DMS153 treated with DMSO at 0.1 percent for 48 hours (cell line): ENCODE measurements around the gene NPBWR2.
"Not testable (repeated sequence)": the region's sequence is repeated elsewhere in the genome, so short reads cannot be mapped to it uniquely, and the experiment has no call there.

ENCODE experiments used
- DNase-seq: peaks from one replicate; lab custom pipeline; 2025; ENCODE audit not compliant: unreplicated experiment; lab: John Stamatoyannopoulos, UW

Gene NPBWR2

DNA sequence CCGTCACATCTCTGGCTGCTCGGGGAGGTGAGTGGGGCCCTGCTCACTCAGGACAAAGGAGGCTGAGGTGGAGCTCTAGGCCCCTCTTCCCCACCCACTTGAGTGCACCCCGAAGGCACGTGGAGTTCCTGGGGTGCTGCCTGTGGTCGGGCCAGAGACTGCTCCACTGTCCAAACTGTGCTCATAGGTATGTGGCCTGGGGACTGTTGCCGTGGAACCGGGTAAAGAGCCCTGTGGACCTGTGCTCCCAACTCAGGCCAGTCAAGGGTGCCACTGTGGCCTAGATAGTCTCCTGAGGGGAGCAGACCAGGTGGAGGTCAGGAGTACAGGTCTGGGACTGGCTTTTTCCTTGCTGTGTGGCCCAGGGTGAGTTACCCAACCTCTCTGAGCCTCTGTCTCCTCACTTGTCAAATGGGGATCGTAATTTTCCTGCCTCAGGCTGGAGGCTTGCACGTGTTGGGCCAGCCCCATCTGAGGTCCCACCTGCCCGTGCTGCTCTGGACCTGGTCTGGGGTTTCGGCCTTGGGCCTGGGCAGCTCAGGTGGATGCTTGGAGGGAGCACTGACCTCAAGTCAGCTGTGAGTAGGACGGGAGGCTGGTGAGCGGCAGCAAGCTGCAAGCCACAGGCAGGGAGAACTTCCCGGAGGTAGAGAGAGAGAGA is 12.4 kb upstream of the NPBWR2 start:
- DNase-seq = no peak

DNA sequence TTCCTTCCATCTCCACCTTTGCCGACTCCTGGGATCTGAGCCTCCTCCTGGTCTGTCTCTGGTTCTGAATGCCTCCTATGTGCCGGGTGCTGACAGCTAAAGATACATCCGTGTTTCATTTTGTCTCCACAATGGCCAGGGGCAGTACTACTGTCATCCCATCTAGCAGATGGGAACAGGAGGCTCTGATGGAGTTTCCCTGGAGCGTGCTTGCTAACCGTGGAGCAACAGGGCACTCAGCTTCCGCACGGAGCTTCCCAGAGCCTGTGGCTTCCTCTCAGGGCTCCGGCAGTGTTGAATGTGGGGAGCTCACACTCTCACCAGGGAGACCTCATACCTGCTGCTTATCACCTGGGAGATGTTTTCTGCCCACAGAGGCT is 11.9 kb upstream of the NPBWR2 start:
- DNase-seq = no peak

DNA sequence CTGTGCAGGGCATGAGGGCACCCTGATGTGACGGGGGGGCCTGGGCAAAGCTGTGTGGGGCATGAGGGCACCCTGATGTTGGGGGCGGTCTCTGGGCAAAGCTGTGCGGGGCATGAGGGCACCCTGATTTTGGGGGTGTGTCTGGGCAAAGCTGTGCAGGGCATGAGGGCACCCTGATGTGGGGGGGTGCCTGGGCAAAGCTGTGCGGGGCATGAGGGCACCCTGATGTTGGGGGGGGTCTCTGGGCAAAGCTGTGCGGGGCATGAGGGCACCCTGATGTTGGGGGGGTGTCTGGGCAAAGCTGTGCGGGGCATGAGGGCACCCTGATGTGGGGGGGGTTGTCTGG is 10.0 kb upstream of the NPBWR2 start:
- DNase-seq = not testable (repeated sequence)

DNA sequence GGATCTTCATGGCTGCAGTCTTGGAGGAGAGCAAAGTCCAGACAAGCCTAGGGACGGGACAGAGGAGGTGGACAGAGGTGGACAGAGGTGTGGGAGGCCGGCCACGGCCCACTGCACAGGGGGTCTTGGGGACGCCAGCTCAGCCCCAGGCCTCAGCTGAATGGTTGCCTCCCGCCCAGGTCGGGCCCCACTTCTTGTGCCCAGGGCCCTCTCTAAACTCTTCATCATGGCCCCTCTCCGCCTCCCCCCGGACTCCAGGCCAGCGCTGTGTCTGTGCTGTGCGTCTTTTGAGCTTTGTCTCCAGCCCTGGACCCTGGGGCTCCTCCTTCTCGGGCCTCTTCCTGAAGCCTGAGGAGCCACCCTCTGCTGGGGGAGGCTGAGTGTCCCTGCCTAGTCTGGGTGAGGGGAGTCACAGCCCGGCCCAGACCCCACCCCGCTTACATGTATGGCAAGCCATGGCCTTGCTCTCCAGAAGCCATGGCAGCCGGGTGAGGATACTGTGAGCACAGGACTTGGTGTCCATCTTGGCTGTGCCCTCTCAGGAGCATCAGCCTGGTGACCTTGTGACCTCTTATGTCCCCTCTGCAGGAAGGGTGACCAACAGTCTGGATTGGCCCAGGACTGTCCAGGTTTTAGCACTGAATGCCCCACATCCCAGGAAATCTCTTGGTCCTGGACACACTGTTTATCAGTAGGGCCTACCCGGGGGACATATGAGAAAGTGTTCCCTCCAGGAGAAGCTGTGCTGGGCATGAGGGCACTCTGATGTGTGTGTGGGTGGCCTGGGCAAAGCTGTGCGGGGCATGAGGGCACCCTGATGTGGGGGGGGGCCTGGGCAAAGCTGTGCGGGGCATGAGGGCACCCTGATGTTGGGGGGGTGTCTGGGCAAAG is 9.4 kb upstream of the NPBWR2 start:
- DNase-seq = no peak

DNA sequence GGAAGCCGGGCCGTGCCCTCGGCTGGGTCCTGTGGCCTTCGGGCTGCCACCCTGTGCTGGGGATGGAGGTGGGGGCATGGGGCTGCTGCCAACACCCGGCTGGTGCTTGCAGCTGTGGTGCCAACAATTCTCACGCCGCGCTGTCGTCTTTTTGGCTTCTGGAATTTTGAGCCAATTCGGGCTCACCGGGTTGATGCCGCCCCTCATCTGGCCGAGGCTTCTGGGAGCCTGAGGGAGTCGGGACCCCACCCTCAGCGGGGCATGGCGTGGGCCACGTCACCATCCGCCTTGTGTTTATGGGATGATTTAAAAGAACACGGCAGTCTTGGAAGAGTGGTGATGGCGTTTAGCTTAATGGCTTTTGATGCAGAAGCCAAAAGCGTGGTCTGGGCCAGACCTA is 8.7 kb upstream of the NPBWR2 start:
- DNase-seq = no peak

DNA sequence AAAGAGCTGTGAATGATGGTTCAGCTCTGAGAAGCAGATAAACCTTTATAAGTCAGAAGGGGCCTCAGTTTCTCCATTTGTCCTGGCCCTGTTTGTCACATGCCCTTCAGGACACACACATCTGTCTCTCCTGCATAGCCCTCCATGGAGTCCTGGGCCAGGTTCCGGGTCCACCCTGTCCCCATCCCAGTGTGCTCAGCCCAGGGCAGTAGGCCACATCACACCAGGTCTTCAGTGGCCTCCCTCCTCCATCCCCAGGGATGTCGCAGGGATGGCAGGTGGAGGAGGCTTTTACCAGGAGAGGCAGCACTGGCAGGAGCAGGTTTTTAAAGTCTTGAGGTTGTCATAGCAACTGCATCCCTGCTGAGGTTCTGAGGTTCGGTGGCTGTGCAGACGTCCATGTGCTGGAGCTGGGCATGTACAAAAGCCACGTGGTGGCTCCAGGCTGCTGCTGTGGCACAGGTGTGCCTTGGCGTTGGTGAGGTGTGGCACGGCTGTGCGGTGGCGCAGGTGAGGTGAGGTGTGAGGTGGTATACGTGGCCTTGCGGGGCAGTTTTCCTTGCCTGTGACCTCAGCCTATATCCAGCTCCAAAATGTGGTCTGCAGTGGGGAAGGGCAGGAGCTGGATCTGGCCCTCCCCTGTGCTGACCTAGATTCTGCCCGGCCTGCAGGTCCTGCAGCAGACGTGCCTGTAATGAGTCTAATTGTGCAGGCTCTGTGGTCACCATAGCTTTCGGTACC is 8.0 kb upstream of the NPBWR2 start:
- DNase-seq = no peak

DNA sequence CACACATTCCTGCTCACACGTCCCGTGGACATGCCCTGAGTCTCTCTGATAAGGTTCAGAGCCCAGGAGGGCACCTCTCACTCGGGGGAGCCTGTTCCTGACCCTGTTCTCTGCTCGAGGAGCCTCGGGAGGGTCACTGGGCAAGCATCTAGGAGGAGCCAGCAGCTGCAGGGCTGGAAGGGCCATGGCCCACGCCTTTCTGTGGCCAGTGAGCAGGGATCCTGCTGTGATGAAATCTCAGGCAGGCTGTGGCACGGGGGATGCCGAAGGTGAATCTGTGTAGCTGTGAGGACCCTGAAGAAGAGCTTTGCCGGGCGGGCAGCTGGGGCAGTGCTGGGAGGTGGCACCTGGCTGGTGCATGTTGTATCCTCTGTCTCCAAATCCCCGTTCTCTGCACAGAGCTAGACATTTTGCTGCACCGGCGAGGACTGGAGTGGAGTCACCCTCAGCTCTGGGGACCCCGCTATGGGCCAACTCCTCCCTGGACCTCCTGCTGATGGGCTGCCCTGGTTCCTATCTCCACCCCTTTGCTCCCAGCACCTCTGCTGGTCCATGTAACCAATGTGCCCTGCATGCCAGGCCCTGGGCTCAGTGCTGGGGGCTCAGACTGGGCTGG is 7.1 kb upstream of the NPBWR2 start:
- no peak for DNase-seq

DNA sequence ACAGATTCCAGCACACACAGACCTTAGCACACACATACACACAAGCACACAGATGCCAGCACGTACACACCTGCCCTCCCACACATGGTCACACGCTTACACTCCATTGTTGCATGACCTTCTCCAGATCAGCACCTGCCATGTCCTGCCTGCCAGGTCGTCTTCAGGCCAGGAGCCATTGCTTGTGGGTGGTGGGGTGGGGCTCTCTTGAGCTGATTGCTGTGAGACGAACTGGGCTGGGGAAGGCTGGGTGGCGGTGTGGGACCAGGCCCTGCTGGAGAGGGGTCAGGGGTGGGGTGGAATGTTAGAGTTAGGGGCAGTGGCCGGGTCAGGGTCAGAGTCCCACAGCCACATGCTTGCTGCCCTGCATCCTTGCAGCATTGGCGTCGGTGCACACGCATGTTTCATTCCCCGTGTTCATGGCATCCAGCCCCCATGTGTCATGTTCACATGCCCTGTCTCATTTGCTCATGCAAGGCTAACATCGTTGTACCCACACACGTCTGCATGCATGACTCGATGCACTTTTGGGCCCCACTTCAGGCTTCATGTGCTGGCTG is 6.5 kb upstream of the NPBWR2 start:
- DNase-seq = no peak

DNA sequence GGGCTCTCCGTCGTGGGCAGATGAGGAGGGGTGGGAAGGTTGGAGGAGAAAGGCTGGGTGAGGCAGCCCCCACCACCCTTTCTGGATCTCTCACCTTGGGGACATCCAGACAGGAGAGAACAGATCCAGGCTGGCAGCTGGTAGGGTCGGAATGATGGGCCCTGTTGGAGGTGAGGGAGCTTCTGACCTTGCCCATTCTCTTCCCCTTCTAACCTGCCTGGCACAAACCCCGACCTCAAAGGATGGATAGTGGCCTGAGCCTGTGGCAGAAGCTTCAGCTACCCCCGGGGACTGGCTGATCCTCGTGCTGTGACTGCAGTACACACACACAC is 6.0 kb upstream of the NPBWR2 start:
- no peak for DNase-seq

DNA sequence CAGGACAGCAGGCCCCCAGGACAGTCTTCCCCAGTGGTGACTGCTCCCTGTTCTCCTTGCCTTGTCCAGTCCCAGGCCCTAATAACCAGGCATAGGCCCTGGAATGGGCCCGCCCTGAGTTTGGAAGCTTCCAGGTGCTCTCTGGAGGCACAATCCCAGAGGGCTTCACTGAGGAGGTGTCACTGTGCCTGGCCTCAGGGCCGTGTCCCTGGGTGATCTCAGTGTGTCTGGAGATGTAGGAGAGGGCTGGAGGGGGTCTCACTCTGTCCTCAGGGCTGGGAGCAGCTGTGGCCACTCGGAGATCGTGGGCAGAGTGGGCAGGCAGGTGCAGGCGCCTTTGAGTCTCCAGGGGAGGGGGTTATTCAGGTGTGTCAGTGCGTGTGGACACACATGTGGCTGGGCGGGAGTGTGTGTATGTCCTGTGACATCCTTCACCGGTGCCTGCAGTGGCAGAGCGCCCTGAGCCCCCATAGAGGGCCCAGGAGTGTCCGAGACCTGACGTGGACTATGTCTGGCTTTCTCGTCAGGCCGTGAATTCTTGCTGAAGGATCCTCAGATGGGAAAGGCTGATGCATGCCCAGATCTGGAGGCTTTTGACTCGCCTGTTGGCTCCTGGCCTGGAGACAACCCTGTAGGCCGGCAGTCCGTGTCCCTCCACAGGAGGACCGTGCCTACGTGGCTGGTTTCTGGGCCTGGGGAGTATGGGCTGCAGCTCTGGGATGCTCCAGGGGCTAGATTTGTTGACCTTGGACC is 5.5 kb upstream of the NPBWR2 start:
- no peak for DNase-seq

DNA sequence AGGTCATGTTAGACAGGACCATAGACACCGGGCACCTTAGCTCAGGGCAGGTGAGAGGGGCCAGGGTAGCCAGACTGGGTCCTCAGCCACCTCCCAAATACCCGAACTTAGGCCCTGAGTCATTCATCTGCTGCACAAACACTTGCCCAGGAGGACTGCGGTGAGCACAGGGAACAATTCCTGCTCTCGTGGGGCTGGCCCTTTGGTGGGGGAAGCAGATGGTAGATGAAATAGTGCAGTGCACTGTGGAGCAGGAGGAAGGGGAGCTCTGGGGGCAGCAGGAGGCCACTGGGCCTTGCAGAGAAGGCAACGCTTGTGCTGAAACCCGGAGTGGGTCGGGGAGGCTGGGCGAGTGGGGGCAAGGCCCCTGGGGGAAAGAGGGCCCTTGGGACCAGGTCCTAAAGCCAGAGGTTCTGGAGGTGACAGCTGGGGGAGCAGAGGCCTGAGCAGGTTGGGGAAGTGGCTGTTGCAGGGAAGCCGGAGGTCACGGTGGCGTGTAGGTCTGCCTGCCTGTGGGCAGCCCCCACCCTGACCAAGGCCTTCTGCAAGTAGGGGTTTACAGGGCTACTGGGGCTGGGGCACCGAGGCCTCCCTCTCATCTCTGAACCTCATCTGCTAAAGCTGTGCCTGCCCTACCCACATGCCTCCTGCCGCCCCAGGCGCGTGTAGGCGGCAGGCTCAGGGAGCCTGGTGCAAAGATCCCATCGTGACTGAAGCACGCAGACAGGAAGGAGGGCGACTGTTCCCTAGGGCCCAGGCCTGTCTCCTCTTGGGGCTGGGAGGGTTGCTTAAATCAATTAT is 4.7 kb upstream of the NPBWR2 start:
- DNase-seq = no peak

DNA sequence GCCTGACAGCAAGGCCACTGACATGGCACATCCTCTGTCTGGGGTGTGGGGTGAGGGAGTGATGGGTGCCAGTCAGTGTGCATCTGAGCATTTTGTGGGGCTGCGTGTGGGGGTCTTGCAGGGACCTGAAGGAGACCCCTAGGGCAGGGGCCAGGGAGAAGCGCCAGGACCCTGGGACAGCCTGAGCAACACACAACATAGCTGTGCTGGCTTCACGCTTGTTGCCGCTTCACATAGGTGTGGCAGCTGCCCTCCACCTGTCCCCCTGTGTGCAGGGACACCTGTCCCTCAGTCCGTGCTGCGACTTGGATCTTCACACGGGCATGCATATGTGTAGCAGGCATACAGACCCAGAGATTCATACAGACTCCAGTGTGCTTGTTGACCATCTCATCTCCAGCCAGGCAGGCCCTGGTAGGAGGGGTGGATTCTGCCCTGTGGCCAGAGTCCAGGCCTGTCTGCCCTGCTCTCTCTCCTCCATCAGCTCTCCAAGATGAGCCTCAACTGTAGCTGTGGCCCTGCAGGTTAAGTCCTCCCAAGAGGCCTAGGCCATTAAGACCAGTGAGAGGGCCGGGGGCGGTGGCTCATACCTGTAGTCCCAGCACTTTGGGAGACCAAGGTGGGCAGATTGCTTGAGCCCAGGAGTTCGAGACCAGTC is 3.2 kb upstream of the NPBWR2 start:
- no peak for DNase-seq

DNA sequence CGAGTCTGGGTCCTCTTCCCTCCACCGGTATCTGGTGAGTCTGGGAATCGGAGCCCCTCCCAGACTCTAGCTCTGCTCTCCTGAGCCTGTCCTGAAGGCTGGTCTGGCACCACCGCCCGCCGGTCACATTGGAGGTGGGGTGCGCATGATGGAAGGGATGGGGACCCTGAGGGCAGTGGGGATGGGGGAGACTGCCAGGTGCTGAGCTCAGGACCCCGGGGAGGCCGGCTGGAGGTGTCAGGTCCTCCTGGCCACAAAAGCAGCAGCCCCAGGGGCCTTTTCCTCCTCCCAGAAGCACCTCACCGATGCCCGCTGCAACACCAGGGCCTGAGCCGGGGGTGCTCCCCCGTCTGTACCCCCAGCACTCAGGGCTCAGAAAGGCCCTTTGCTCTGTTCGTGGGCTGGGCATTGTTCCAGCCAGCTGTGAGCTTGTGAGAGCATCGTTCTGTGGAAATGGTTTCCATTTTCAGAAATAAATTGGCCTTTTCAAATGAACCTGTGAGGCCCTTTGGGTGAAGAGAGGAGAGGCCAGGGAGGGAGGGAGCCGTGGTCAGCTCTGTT is 2.5 kb upstream of the NPBWR2 start:
- no peak for DNase-seq

DNA sequence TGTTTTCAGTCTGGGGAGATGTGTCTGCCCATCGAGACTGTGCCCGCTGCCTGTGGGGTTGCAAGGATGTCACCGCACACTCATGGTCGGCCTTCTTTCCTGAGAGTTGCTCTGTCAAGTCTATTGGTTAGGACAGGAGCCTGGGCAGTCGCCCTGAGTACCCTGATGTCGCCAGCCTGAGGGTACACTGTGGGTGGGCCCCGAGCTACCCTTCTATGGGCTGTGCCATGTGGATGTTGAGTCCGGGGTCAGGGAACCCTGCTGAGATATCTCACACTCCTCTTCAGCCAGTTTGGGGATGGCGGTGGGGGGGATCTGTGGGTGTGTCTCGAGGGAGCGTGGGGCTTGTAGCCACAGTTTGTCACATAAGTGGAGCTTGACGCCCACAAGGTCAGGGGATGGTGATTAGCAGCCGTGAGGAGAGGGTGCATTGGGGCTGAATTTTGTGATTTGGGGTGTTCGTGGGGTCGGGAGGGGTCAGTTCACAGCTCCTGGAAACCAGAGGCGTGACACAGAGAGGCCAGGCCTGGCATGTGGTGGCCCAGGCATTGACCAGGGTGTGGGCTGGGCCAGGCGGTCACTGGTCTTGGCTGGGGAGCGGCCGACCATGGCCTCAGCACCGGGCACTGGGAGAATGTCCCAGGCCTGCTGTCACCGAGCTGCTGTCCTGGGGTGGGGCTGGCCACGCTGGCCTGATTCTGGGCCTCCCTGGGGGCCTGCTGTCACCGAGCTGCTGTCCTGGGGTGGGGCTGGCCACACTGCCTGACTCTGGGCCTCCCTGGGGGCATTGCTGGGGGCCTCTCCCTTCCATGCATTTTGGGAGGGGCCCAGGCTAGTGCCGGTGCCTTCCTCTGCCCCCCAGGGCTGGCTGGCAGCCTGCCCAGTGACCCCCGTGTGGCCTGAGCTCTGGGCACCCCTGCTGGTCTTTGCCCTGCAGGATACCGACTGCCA is 1.6 kb upstream of the NPBWR2 start:
- no peak for DNase-seq

DNA sequence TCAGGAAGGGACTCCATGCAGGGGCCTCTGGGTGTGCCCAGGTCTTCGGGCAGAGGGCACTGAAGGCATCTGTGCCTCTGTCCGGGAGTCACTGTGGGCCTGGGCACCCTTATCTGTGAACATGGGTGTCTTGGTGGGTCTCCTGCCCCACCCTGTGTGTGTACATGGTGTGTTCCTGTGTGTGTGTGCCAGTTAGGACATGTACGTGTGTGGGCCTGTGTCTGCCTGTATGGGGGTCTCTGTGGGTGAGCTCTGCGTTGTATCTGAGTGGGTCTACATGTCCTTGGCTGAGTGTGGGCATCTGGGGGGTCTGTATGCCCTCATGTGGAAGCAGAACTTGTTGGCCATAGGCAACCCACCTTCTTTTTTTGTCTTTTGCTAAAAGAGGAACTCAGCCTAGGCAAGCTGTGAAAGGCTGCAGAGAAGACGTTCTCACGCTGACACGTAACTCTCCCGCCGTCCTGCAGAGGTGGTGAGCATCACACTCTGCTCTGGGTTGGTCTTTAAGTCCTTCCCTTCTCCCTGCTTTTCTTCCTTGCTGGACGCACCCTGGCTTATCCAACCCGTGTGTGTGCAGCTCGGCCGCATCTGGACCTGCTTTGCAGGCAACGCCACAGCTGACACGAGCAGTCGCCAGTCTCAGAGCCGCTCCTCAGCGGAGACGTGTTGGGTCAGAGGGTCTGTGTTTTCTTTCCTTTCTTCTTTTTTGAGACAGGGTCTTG is 532 bp upstream of the NPBWR2 start:
- DNase-seq = no peak

DNA sequence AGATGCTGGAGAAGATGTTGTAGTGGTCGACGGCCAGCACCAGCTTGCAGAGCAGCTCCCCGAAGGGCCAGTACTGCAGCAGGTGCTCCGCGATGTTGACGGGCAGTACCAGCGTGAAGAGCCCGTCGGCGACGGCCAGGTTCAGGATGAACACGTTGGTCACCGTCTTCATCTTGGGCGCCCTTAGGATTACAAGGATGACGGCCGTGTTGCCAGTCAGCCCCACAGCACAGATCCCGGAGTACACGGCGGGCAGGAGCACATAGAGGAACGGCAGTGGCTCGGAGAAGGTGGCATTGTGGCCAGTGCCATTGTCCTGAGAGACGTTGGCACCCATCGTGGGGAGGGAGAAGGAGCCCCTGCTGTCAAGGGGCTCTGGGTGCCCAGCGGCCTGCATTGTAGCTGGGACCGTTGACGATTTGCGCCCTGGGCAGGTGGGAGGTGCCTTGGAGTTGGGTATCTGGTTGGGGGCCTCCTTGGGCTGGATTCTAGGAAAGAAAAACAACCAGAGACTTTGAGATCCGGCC is 867 bp downstream of the NPBWR2 start:
- no peak for DNase-seq

DNA sequence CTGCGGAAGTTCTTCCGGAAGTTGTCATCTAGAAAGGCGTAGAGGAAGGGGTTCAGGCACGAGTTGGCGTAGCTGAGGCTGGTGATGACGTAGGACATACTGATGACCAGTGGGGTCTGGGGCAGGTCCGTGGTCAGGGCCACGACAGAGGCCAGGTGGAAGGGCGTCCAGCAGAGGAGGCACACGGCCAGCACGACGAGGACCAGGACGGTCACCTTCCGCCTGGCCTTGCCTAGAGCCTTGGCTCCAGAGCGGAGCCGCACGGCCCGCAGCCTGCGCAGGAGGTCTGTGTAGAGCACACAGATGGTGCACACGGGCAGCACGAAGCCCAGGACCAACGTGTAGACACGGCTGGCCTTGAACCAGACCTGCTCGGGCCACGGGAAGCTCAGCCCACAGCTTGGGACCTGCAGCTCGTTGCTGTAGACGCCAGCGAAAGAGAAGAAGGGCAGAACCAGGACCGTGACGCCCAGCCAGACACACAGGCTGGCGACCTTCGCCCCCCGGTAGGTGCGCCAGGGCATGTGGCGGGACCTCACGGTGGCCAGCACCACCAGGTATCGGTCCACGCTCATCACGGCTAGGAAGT is 1.4 kb downstream of the NPBWR2 start:
- DNase-seq = no peak
